Thyroid gland (tissue), 4 donors: Measurements from ENCODE around the gene NXNL2.

ENCODE experiments used
- POLR2A ChIP-seq, 2 donors: fragments of 450-650 bp; IDR thresholded peaks; one replicate each; pipeline ENCODE4 v1.6.1; 2017; ENCODE audit warnings: antibody characterized with exemption in 2 of 2, mild to moderate bottlenecking in 2 of 2, moderate library complexity in 1 of 2
- TF ChIP-seq, protein P1 (sequence below), 6 experiments: fragments of 200-600 bp in 3 of 6; fragments of 450-650 bp in 3 of 6; sonication (generic) in 3 of 6; IDR thresholded peaks; one replicate each; pipeline ENCODE4 v1.5.1; 2016 to 2019; ENCODE audit warnings: antibody characterized with exemption in 6 of 6, mild to moderate bottlenecking in 2 of 6, inconsistent platforms in 1 of 6, moderate library complexity in 1 of 6

DNA sequence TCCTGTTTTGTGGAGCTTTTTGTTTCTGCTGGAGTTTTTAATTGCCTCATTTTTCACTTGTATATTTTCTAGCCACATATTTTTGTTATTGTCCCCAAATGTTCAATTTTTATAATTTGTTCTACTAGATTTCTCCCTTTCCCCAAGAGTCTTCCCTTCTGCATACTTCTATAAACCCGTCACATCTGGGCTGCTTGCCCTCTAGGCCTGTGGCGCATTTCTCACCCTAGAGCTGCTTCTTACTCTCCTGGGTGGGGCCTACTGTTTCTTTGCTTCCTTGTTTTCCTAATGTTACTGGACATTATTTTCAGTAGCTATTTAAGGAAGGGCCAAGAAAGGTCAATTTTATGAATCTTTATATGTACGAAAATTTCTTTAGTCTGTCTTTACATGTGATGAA, 51.5 kb downstream of the NXNL2 start:
- TF ChIP-seq, protein P1, sequence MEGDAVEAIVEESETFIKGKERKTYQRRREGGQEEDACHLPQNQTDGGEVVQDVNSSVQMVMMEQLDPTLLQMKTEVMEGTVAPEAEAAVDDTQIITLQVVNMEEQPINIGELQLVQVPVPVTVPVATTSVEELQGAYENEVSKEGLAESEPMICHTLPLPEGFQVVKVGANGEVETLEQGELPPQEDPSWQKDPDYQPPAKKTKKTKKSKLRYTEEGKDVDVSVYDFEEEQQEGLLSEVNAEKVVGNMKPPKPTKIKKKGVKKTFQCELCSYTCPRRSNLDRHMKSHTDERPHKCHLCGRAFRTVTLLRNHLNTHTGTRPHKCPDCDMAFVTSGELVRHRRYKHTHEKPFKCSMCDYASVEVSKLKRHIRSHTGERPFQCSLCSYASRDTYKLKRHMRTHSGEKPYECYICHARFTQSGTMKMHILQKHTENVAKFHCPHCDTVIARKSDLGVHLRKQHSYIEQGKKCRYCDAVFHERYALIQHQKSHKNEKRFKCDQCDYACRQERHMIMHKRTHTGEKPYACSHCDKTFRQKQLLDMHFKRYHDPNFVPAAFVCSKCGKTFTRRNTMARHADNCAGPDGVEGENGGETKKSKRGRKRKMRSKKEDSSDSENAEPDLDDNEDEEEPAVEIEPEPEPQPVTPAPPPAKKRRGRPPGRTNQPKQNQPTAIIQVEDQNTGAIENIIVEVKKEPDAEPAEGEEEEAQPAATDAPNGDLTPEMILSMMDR (IDR thresholded peaks at IDR 0.05) = no peak
- no peak for TF ChIP-seq POLR2A (IDR thresholded peaks at IDR 0.05)
